ENCODE data around the gene EME2. TPM values are rescaled to one million over a fixed set of nuclear protein-coding genes. Genes with fewer than 3 reads are reported as not detected.

EME2 gene
- total RNA-seq, 4 donors from 2014 or later: 8.8 to 14.4 (median 10.1) TPM

DNA sequence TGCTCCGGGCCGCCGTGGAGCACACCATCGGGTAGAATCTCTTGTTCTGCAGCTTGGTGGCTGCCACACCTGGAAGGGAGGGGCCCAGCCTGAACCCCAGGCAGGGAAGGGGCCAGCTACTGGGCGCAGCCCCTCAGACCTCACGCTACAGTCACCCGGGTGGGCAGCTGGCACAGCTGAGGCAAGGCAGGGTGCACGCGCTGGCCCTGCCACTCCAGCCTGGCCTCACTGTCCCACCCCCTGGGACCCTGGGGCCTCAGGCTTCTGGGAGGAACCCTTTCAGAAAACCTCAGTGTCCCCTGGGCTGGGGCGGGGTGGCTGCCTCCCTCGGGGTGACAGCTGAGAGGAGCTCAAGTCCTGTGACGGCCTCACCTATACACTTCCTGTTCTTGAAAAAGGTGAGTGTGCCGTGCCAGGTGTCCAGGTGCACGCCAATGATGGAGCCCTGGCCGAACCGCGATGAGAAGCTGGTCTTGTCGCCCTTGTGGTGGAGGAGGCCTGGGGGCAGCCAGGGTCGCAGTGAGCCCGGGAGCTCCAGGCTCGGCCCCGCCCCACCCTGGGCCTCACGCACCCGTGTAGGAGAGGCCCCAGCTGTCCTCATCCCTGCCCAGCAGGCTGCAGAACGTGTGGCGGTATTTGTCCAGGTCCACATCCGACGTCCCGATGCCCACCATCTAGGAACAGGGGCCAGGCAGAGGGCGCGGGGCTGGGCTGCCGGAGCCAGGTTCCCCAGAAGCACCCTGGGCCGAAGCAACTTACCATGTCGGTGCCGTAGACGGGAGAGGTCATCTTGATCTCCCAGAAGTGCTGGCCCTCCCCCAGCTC lies 5.0 kb downstream of the EME2 start:
- H3K27me3 ChIP-seq: no peaks in the 10 kb centered on the region
- peaks cover 6 to 67% (median 28%) of the 10 kb centered on the region in 3 donors for H3K36me3 ChIP-seq
- DNase-seq: no peak
- H3K4me1 ChIP-seq: peaks cover 25 to 78% (median 27%) of the 10 kb centered on the region in 3 donors
- 60% methylated on average over 1 of the region's 36 CpGs; no CpG with 5 or more reads in 1 of the 2 donors for WGBS, 2 donors
- peak overlapping the region in 2 of 4 donors; percentile 28 to 44 for H3K27ac ChIP-seq
- intact Hi-C loops (cut with DNase I): no loop called here
- no peak for TF ChIP-seq CTCF (IDR thresholded peaks at IDR 0.05)
- TF ChIP-seq POLR2A (IDR thresholded peaks at IDR 0.05): no peak
- no peak overlapping the region for H3K4me3 ChIP-seq
- no peaks in the 10 kb centered on the region for H3K9me3 ChIP-seq

GRCh38 chr16:1778200-1779179 lies 5.9 kb downstream of the EME2 start:
- peak overlapping the region in 3 of 4 donors; percentile 31 to 97 (median 57) for H3K27ac ChIP-seq
- TF ChIP-seq POLR2A (IDR thresholded peaks at IDR 0.05): no peak
- no peak for TF ChIP-seq CTCF (IDR thresholded peaks at IDR 0.05)
- H3K4me1 ChIP-seq: peaks cover 27 to 77% (median 28%) of the 10 kb centered on the region in 3 donors
- WGBS, 2 donors: 65 to 68% methylated on average over 2 to 4 of the region's 34 CpGs
- no peaks in the 10 kb centered on the region for H3K9me3 ChIP-seq
- no peak overlapping the region for H3K4me3 ChIP-seq
- no peaks in the 10 kb centered on the region for H3K27me3 ChIP-seq
- DNase-seq: no peak
- H3K36me3 ChIP-seq: peaks cover 6 to 67% (median 28%) of the 10 kb centered on the region in 3 donors
- intact Hi-C loops (cut with DNase I): no loop called here

DNA sequence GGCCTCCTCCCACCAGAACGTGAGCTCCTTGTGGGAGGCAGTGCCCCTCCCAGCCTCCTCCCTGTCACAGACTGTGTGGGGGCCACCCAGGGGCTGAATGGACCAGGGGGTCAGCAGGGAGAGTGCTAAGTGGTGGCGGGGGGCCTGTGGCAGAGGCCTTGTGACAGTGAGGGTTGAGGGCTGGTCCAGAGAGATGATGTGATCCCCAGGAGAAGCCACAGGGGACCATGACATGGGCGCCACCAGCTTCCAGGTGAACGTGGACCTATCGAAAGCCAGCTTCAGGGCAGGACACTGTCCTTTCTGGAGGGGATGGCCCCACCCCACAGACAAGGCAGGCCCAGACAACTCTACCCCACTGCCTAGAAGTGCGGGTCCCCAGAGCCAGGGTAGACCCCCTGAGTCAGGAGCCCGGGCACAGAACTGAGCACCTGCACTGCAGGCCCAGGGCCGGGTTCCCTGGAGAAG lies 6.7 kb downstream of the EME2 start:
- DNase-seq: no peak
- Histone ChIP-seq H3K27me3 (no peaks in the 10 kb centered on the region), H3K4me1 (peaks cover 26 to 77% (median 30%) of the 10 kb centered on the region in 3 donors), H3K27ac (peak overlapping the region in 3 of 4 donors; percentile 39 to 97 (median 57)), H3K4me3 (no peak overlapping the region), H3K36me3 (peaks cover 6 to 67% (median 28%) of the 10 kb centered on the region in 3 donors), H3K9me3 (no peaks in the 10 kb centered on the region)
- TF ChIP-seq CTCF (IDR thresholded peaks at IDR 0.05) (no peak), POLR2A (IDR thresholded peaks at IDR 0.05) (no peak)
- 33 to 40% methylated on average over 1 of the region's 8 CpGs for WGBS, 2 donors
- intact Hi-C loops (cut with DNase I): no loop called here

- Histone ChIP-seq H3K4me1 (peaks cover 24 to 77% (median 30%) of the 10 kb centered on the region in 3 donors), H3K9me3 (no peaks in the 10 kb centered on the region), H3K27me3 (no peaks in the 10 kb centered on the region), H3K27ac (peak overlapping the region; percentile 19 to 97 (median 48)), H3K4me3 (peak overlapping the region in 1 of 4 donors; percentile 96), H3K36me3 (peaks cover 6 to 64% (median 28%) of the 10 kb centered on the region in 3 donors)
- TF ChIP-seq POLR2A (IDR thresholded peaks at IDR 0.05): no peak
- TF ChIP-seq CTCF (IDR thresholded peaks at IDR 0.05): no peak
- no peak for DNase-seq
- intact Hi-C loops (cut with DNase I): no loop called here
- WGBS, 2 donors: 74 to 91% methylated on average over 2 to 14 of the region's 27 CpGs
These were observed 7.4 kb downstream of the EME2 start for GRCh38 chr16:1779741-1780676.
